HEK293 (cell line): ENCODE measurements around the gene CYREN.

Source experiments
- AEBP2 ChIP-seq: fragments of 450-650 bp; formaldehyde crosslinking; IDR thresholded peaks from 2 replicates; pipeline ENCODE4 v1.5.1; 2016; ENCODE audit warnings: missing biosample characterization, missing genetic modification characterization, borderline replicate concordance
- IKZF3 ChIP-seq: fragments of 450-650 bp; IDR thresholded peaks from 2 replicates; pipeline ENCODE4 v1.5.0; 2018; ENCODE audit warnings: missing biosample characterization, mild to moderate bottlenecking, missing genetic modification characterization, moderate library complexity
- INSM2 ChIP-seq: fragments of 450-650 bp; formaldehyde crosslinking; IDR thresholded peaks from 2 replicates; pipeline ENCODE4 v1.5.1; 2016; ENCODE audit warnings: missing biosample characterization, missing genetic modification characterization
- ZBTB44 ChIP-seq: fragments of 450-650 bp; IDR thresholded peaks from 2 replicates; pipeline ENCODE4 v1.5.1; 2018; ENCODE audit warnings: missing biosample characterization, mild to moderate bottlenecking, missing genetic modification characterization
- ZBTB6 ChIP-seq: fragments of 450-650 bp; formaldehyde crosslinking; IDR thresholded peaks from 2 replicates; pipeline ENCODE4 v1.5.1; 2017; ENCODE audit warnings: missing biosample characterization, missing genetic modification characterization
- ZBTB7A ChIP-seq: fragments of 450-650 bp; formaldehyde crosslinking; IDR thresholded peaks from 2 replicates; pipeline ENCODE4 v1.5.1; 2016; ENCODE audit warnings: low read depth, missing biosample characterization, missing genetic modification characterization
- ZFHX2 ChIP-seq: fragments of 450-650 bp; formaldehyde crosslinking; conservative IDR thresholded peaks from 2 replicates; pipeline ENCODE4 v1.5.1; 2016; ENCODE audit warnings: missing biosample characterization, missing genetic modification characterization
- ZFP41 ChIP-seq: fragments of 450-650 bp; formaldehyde crosslinking; IDR thresholded peaks from 2 replicates; pipeline ENCODE4 v1.5.1; 2016; ENCODE audit warnings: missing biosample characterization, missing genetic modification characterization, borderline replicate concordance
- ZNF157 ChIP-seq: fragments of 450-650 bp; formaldehyde crosslinking; IDR thresholded peaks from 2 replicates; pipeline ENCODE4 v1.5.1; 2016; ENCODE audit warnings: missing biosample characterization, missing genetic modification characterization
- ZNF16 ChIP-seq: fragments of 450-650 bp; formaldehyde crosslinking; IDR thresholded peaks from 2 replicates; pipeline ENCODE4 v1.5.1; 2016; ENCODE audit warnings: low read depth, missing biosample characterization, missing genetic modification characterization
- ZNF221 ChIP-seq: fragments of 450-650 bp; formaldehyde crosslinking; IDR thresholded peaks from 2 replicates; pipeline ENCODE4 v1.5.1; 2017; ENCODE audit warnings: missing biosample characterization, missing genetic modification characterization, borderline replicate concordance
- ZNF362 ChIP-seq: fragments of 450-650 bp; formaldehyde crosslinking; IDR thresholded peaks from 2 replicates; pipeline ENCODE4 v1.5.1; 2016; ENCODE audit warnings: missing biosample characterization, missing genetic modification characterization
- ZNF394 ChIP-seq: fragments of 450-650 bp; formaldehyde crosslinking; IDR thresholded peaks from 2 replicates; pipeline ENCODE4 v1.5.1; 2016; ENCODE audit warnings: missing biosample characterization, missing genetic modification characterization, mild to moderate bottlenecking, moderate library complexity, borderline replicate concordance
- ZNF416 ChIP-seq: fragments of 450-650 bp; formaldehyde crosslinking; IDR thresholded peaks from 2 replicates; pipeline ENCODE4 v1.5.1; 2016; ENCODE audit warnings: missing biosample characterization, missing genetic modification characterization
- ZNF488 ChIP-seq: fragments of 450-650 bp; formaldehyde crosslinking; IDR thresholded peaks from 2 replicates; pipeline ENCODE4 v1.5.1; 2016; ENCODE audit warnings: missing biosample characterization, missing genetic modification characterization
- ZNF518A ChIP-seq: fragments of 450-650 bp; formaldehyde crosslinking; conservative IDR thresholded peaks from 2 replicates; pipeline ENCODE4 v1.5.1; 2016; ENCODE audit warnings: low read depth, missing biosample characterization, missing genetic modification characterization
- ZNF610 ChIP-seq: fragments of 450-650 bp; formaldehyde crosslinking; IDR thresholded peaks from 2 replicates; pipeline ENCODE4 v1.5.1; 2016; ENCODE audit warnings: missing biosample characterization, missing genetic modification characterization, borderline replicate concordance
- ZNF707 ChIP-seq: fragments of 450-650 bp; formaldehyde crosslinking; IDR thresholded peaks from 2 replicates; pipeline ENCODE4 v1.5.1; 2016; ENCODE audit warnings: missing biosample characterization, missing genetic modification characterization
- ZNF747 ChIP-seq: fragments of 450-650 bp; formaldehyde crosslinking; IDR thresholded peaks from 2 replicates; pipeline ENCODE4 v1.5.1; 2016; ENCODE audit warnings: missing biosample characterization, missing genetic modification characterization
- ZNF777 ChIP-seq: fragments of 450-650 bp; formaldehyde crosslinking; IDR thresholded peaks from 2 replicates; pipeline ENCODE4 v1.5.1; 2017; ENCODE audit warnings: missing biosample characterization, missing genetic modification characterization, borderline replicate concordance
- ZNF791 ChIP-seq: fragments of 450-650 bp; formaldehyde crosslinking; IDR thresholded peaks from 2 replicates; pipeline ENCODE4 v1.5.1; 2016; ENCODE audit warnings: missing biosample characterization, missing genetic modification characterization
- ZNF792 ChIP-seq: fragments of 450-650 bp; formaldehyde crosslinking; IDR thresholded peaks from 2 replicates; pipeline ENCODE4 v1.5.1; 2016; ENCODE audit warnings: missing biosample characterization, missing genetic modification characterization
- ZNF837 ChIP-seq: fragments of 450-650 bp; formaldehyde crosslinking; IDR thresholded peaks from 2 replicates; pipeline ENCODE4 v1.5.1; 2016; ENCODE audit warnings: missing biosample characterization, missing genetic modification characterization
- ZSCAN5A ChIP-seq: fragments of 450-650 bp; formaldehyde crosslinking; IDR thresholded peaks from 2 replicates; pipeline ENCODE4 v1.5.1; 2016; ENCODE audit warnings: missing biosample characterization, missing genetic modification characterization

Gene CYREN

GRCh38 chr7:135170274-135170997, at the start of gene CYREN (continued):
- TF ChIP-seq ZNF747 (no peak), ZNF792 (tag by site-specific recombination) (peak; percentile 52; the same call in 1 of the 2 replicates), INSM2 (tag by site-specific recombination) (peak; percentile 46; the same call in 1 of the 2 replicates), ZSCAN5A (peak; percentile 83), ZNF416 (tag by site-specific recombination) (no peak), ZBTB44 (tag by site-specific recombination) (no peak), ZFP41 (no peak), ZNF707 (tag by site-specific recombination) (no peak), ZNF518A (peak; percentile 90), ZNF488 (tag by site-specific recombination) (no peak; the same call in 1 of the 2 replicates), ZNF362 (tag by site-specific recombination) (no peak), ZBTB7A (tag by site-specific recombination) (peak; percentile 65; the same call in 1 of the 2 replicates), ZNF791 (tag by site-specific recombination) (no peak), ZFHX2 (tag by site-specific recombination) (peak; percentile 87), ZNF221 (tag by site-specific recombination) (no peak), ZNF837 (tag by site-specific recombination) (no peak), ZNF610 (tag by site-specific recombination) (peak; percentile 89), AEBP2 (tag by site-specific recombination) (no peak), ZBTB6 (tag by site-specific recombination) (0 out of 2 replicates have a peak, but pooled peaks have one; percentile 59), ZNF777 (tag by site-specific recombination) (no peak), ZNF16 (tag by site-specific recombination) (no peak), ZNF157 (no peak), IKZF3 (tag by site-specific recombination) (peak; percentile 93), ZNF394 (tag by site-specific recombination) (peak; percentile 60)
